Fibroblast of lung (primary cell): ENCODE measurements around the gene ALG2. TPM values are rescaled to one million over a fixed set of nuclear protein-coding genes. Genes with fewer than 3 reads are reported as not detected.

Source experiments
- DNase-seq, 2 donors: peaks; one replicate each; pipeline versions ENCODE4 v3.0.0 to v3.0.0-alpha.2; 2010; ENCODE audit warnings: low read depth in 2 of 2
- H2AFZ ChIP-seq: 2 replicates; pipeline ENCODE4 v1.5.1; 2012; ENCODE audit warnings: low read length, control low read depth, inconsistent platforms
- H3K27ac ChIP-seq: 2 replicates; pipeline ENCODE4 v1.5.1; 2011; ENCODE audit warnings: low read length, control low read depth; ENCODE audit not compliant: insufficient read depth
- H3K27me3 ChIP-seq: 2 replicates; pipeline ENCODE4 v1.5.1; 2011; ENCODE audit warnings: mild to moderate bottlenecking, low read length; ENCODE audit not compliant: control insufficient read depth, insufficient read depth
- H3K36me3 ChIP-seq: 2 replicates; pipeline ENCODE4 v1.5.1; 2011; ENCODE audit warnings: low read length; ENCODE audit not compliant: control insufficient read depth, insufficient read depth
- H3K4me1 ChIP-seq: 2 replicates; pipeline ENCODE4 v1.5.1; 2011; ENCODE audit warnings: low read length; ENCODE audit not compliant: control insufficient read depth, insufficient read depth; ENCODE audit errors: extremely low read depth
- H3K4me2 ChIP-seq: 2 replicates; pipeline ENCODE4 v1.5.1; 2011; ENCODE audit warnings: low read length, control low read depth; ENCODE audit not compliant: insufficient read depth; ENCODE audit errors: extremely low read depth
- H3K4me3 ChIP-seq, 4 experiments: fragments of 200-600 bp in 1 of 4; sonication (generic) in 1 of 4; replicated peaks in 1 of 4; 2 replicates each; pipeline ENCODE4 v1.5.1; 2011 to 2016; ENCODE audit warnings: low read length in 4 of 4, low read depth in 3 of 4, mild to moderate bottlenecking in 3 of 4, control low read depth in 2 of 4, inconsistent platforms in 1 of 4, mixed read lengths in 1 of 4; ENCODE audit not compliant: insufficient read depth in 1 of 4; ENCODE audit errors: control extremely low read depth in 1 of 4
- H3K79me2 ChIP-seq: 2 replicates; pipeline ENCODE4 v1.5.1; 2012; ENCODE audit warnings: mild to moderate bottlenecking, low read length, inconsistent platforms; ENCODE audit not compliant: control insufficient read depth, insufficient read depth
- H3K9ac ChIP-seq: 2 replicates; pipeline ENCODE4 v1.5.1; 2011; ENCODE audit warnings: mild to moderate bottlenecking, low read length, control low read depth; ENCODE audit not compliant: insufficient read depth
- H3K9me3 ChIP-seq: 2 replicates; pipeline ENCODE4 v1.5.1; 2012; ENCODE audit warnings: low read depth, low read length; ENCODE audit not compliant: control insufficient read depth, insufficient read depth
- H4K20me1 ChIP-seq: 2 replicates; pipeline ENCODE4 v1.5.1; 2011; ENCODE audit warnings: low read length; ENCODE audit not compliant: control insufficient read depth, insufficient read depth; ENCODE audit errors: extremely low read depth
- CTCF ChIP-seq, 2 donors: IDR thresholded peaks in 1 of 2; conservative IDR thresholded peaks in 1 of 2; 1 replicate in 1 of 2; 2 replicates in 1 of 2; pipeline ENCODE4 v1.5.1; 2011 to 2012; ENCODE audit warnings: low read length in 2 of 2, control low read depth in 1 of 2, inconsistent platforms in 1 of 2, low read depth in 1 of 2, mild to moderate bottlenecking in 1 of 2
- EZH2 ChIP-seq: IDR thresholded peaks from 2 replicates; pipeline ENCODE4 v1.5.1; 2012; ENCODE audit warnings: low read length, control low read depth, mild to moderate bottlenecking; ENCODE audit errors: missing control alignments
- polyA minus RNA-seq: library from RNA; depleted of rRNA, polyadenylated mRNA; stranded (reverse); fragments of >200 nt; gene quantifications from 2 replicates; pipeline ENCODE4 v1.2.3, GENCODE V29; 2011; ENCODE audit warnings: low replicate concordance
- polyA plus RNA-seq, 2 donors: library from polyadenylated mRNA; depleted of rRNA in 1 of 2; stranded (reverse) in 1 of 2; unstranded in 1 of 2; fragments of >200 nt; gene quantifications; 2 replicates each; pipeline ENCODE4 v1.2.1, GENCODE V29; 2011 to 2012; ENCODE audit warnings: missing spikeins in 1 of 2
- total RNA-seq: library from RNA; depleted of rRNA; stranded (reverse); fragments of >200 nt; gene quantifications from 2 replicates; pipeline ENCODE4 v1.2.1, GENCODE V29; 2014

ALG2 gene
- total RNA-seq (37.8 and 41.6 TPM in 2 replicates), polyA plus RNA-seq (47.6 and 62.2 TPM in 2 replicates), polyA minus RNA-seq (20.8 and 29.7 TPM in 2 replicates)
- 34.3 and 38.4 TPM in 2 replicates for polyA plus RNA-seq (2012)

DNA sequence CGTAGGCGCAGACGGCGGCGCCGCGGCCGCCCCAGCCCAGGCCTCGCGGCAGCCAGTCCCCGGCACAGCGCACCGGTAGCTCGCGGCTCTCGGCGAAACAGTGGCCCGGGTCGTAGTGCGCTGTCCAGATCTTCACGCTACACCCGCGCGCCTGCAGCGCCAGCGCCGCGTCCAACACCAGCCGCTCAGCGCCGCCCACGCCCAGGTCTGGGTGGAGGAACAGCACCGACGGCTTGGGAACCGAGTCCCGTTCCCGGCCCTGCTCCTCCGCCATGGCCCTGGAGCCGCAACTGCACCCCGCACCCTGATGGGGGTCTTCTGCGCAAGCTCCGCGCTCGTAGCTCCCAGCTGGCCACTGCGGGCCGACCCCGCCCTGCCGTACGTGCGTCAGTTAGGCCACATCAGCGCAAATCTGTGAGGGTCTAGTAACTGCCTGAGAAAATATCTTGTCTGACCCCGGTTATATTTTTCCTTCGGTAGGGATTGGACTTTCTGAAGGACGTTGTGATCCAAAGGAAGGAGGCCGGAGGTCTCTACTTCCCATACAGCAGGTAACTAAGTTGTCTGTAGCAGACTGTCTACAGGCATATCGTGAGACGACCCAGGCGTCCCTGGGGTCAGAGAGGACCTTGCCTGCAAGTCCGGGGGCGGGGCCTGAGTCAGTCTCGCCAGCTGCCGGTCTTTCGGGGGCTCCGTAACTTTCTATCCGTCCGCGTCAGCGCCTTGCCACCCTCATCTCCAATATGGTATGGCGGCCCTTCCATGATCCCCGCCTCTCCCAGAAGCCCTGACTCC lies at the start of gene ALG2, which contains the start of gene SEC61B:
Gene ALG2 (minus strand): TSS at position 322 of the 795 bp plus-strand sequence. CDS start 48 bp downstream, at position 274.
Gene SEC61B (plus strand): TSS at position 662 of the 795 bp plus-strand sequence. CDS start 82 bp downstream, at position 744.
- Histone ChIP-seq H4K20me1 (no peaks in the 10 kb centered on the region), H2AFZ (peak within 1 kb of the TSS; percentile 81), H3K9ac (peak within 1 kb of the TSS; percentile 99), H3K4me2 (peak within 1 kb of the TSS; percentile 98), H3K9me3 (no peaks in the 10 kb centered on the region), H3K79me2 (peaks cover 84% of the 10 kb centered on the region), H3K27ac (peak within 1 kb of the TSS; percentile 99), H3K4me1 (peaks cover 3% of the 10 kb centered on the region), H3K36me3 (no peaks in the 10 kb centered on the region), H3K4me3 (peak within 1 kb of the TSS; percentile 86 to 96 (median 96)), H3K27me3 (no peaks in the 10 kb centered on the region)
- peak; percentile 97 to 98 for DNase-seq
- TF ChIP-seq EZH2 (no peak), CTCF (conservative IDR thresholded peaks at IDR 0.05 in 1 of 2, IDR thresholded peaks at IDR 0.05 in 1 of 2; ENCODE audit: low read depth in 1 of 2, low read length in 2 of 2) (no peak)

GRCh38 chr9:99270491-99270890 lies 48.7 kb upstream of the ALG2 start:
- H3K9me3 ChIP-seq: no peaks in the 10 kb centered on the region
- no peak overlapping the region for H3K4me3 ChIP-seq
- H2AFZ ChIP-seq: no peak overlapping the region
- no peak overlapping the region for H3K4me2 ChIP-seq
- H3K79me2 ChIP-seq: no peaks in the 10 kb centered on the region
- peaks cover 9% of the 10 kb centered on the region for H3K4me1 ChIP-seq
- no peak overlapping the region for H3K9ac ChIP-seq
- no peaks in the 10 kb centered on the region for H3K36me3 ChIP-seq
- H3K27ac ChIP-seq: no peak overlapping the region
- no peaks in the 10 kb centered on the region for H4K20me1 ChIP-seq
- no peaks in the 10 kb centered on the region for H3K27me3 ChIP-seq
- TF ChIP-seq CTCF (conservative IDR thresholded peaks at IDR 0.05 in 1 of 2, IDR thresholded peaks at IDR 0.05 in 1 of 2; ENCODE audit: low read depth in 1 of 2, low read length in 2 of 2) (no peak), EZH2 (no peak)
- peak in 1 of 2 donors; percentile 40 for DNase-seq

- Histone ChIP-seq H3K27me3 (no peaks in the 10 kb centered on the region), H3K9me3 (no peaks in the 10 kb centered on the region), H3K4me2 (no peak overlapping the region), H3K4me3 (no peak overlapping the region), H3K4me1 (peaks cover 9% of the 10 kb centered on the region), H4K20me1 (no peaks in the 10 kb centered on the region), H3K79me2 (no peaks in the 10 kb centered on the region), H3K9ac (no peak overlapping the region), H2AFZ (no peak overlapping the region), H3K27ac (peak overlapping the region; percentile 61), H3K36me3 (no peaks in the 10 kb centered on the region)
- peak; percentile 67 to 87 for DNase-seq
- TF ChIP-seq CTCF (conservative IDR thresholded peaks at IDR 0.05 in 1 of 2, IDR thresholded peaks at IDR 0.05 in 1 of 2; ENCODE audit: low read depth in 1 of 2, low read length in 2 of 2): no peak
- no peak for TF ChIP-seq EZH2
These were observed 47.7 kb upstream of the ALG2 start for GRCh38 chr9:99269416-99269815.
